ENCODE data around the gene AKTIP. TPM values are rescaled to one million over a fixed set of nuclear protein-coding genes. Genes with fewer than 3 reads are reported as not detected.

The AKTIP gene
- total and polyA plus RNA-seq, 9 of the 15 experiments (the other 6 are each of a cell fraction or from before 2014, with no cell fraction given): 3.0 to 10.7 (median 4.4) TPM

- no peak overlapping the region for H3K9ac ChIP-seq (ENCODE audit: insufficient read depth in 1 of 2, low read depth in 2 of 2, low read length in 2 of 2)
- peaks cover 74% of the 10 kb centered on the region for H3K36me3 ChIP-seq (ENCODE audit: control insufficient read depth, insufficient read depth, low read length)
- H3K4me1 ChIP-seq (replicated peaks in 1 of 2; ENCODE audit: control insufficient read depth in 2 of 2, insufficient read depth in 2 of 2, low read length in 2 of 2): no peaks in the 10 kb centered on the region
- TF ChIP-seq ZC3H4 (CRISPR knock-in tag; IDR thresholded peaks at IDR 0.05; ENCODE audit: borderline replicate concordance) (no peak), PRDM10 (IDR thresholded peaks at IDR 0.05; ENCODE audit: partially characterized antibody) (no peak), CAMTA2 (CRISPR knock-in tag; conservative IDR thresholded peaks at IDR 0.05) (no peak), CBX3 (IDR thresholded peaks at IDR 0.05; ENCODE audit: borderline replicate concordance in 1 of 2, low read length in 2 of 2) (no peak), NONO (IDR thresholded peaks at IDR 0.05; ENCODE audit: low read depth in 2 of 2, low read length in 1 of 2) (no peak), BMI1 (IDR thresholded peaks at IDR 0.05; ENCODE audit: low read length) (no peak), RB1 (IDR thresholded peaks at IDR 0.05; ENCODE audit: low read depth) (no peak), NR2F6 (CRISPR knock-in tag; IDR thresholded peaks at IDR 0.05) (no peak)
- ChIA-PET CTCF (ENCODE audit: low intra/inter-chr PET ratio) (no interaction called here), POLR2A (interaction anchor here (1.3 kb wide), 1 partner anchor 10 kb away, joined by 3 read pairs; no protein-coding TSS in a partner anchor)
- ATAC-seq (no peak), DNase-seq (ENCODE audit: extremely low read depth in 1 of 4, low spot score in 3 of 4) (no peak), FAIRE-seq (no peak)
- WGBS (ENCODE audit: insufficient coverage, low coverage, missing lambda C conversion rate): 100% methylated on average over 1 of the region's 1 CpG
- H3K9me3 ChIP-seq (replicated peaks; ENCODE audit: control insufficient read depth, insufficient read depth, low read depth, low read length): no peaks in the 10 kb centered on the region; the same call in 1 of the 2 replicates
- no peak overlapping the region for H3K4me3 ChIP-seq
- H3K27ac ChIP-seq (ENCODE audit: extremely low read depth, low read depth, low read length): no peak overlapping the region
- no TSS peak for BruUV-seq (replicated peaks)
- H3K9me1 ChIP-seq (ENCODE audit: control insufficient read depth, insufficient read depth, low read length): no peaks in the 10 kb centered on the region
- H4K20me1 ChIP-seq (replicated peaks; ENCODE audit: control insufficient read depth, insufficient read depth, low read length): no peaks in the 10 kb centered on the region
- intact Hi-C loops (cut with micrococcal nuclease): no loop called here
- in situ Hi-C loops (cut with MboI): no loop called here
- no peaks in the 10 kb centered on the region for H3K27me3 ChIP-seq (ENCODE audit: control insufficient read depth in 2 of 2, insufficient read depth in 2 of 2, low read length in 2 of 2)
- H2AFZ ChIP-seq (ENCODE audit: low read depth, low read length): no peak overlapping the region
- H3K4me2 ChIP-seq (ENCODE audit: insufficient read depth, low read length): no peak overlapping the region
- H3K79me2 ChIP-seq (ENCODE audit: control insufficient read depth, insufficient read depth, low read length): no peaks in the 10 kb centered on the region
Observed at GRCh38 chr16:53480394-53480793, 22.6 kb downstream of the AKTIP start.
